ENCODE results near the gene SLAIN1.

SLAIN1 gene

GRCh38 chr13:77740931-77741596, 43.6 kb downstream of the SLAIN1 start:
- TF ChIP-seq CTCF (IDR thresholded peaks at IDR 0.05): no peak
- TF ChIP-seq ZFX (IDR thresholded peaks at IDR 0.05; ENCODE audit: borderline replicate concordance): no peak
- H3K27ac ChIP-seq: no peak overlapping the region

GRCh38 chr13:77741597-77741972, 44.1 kb downstream of the SLAIN1 start:
- TF ChIP-seq CTCF (IDR thresholded peaks at IDR 0.05): no peak
- no peak for TF ChIP-seq ZFX (IDR thresholded peaks at IDR 0.05; ENCODE audit: borderline replicate concordance)
- no peak overlapping the region for H3K27ac ChIP-seq

GRCh38 chr13:77742801-77743200, 45.3 kb downstream of the SLAIN1 start:
- TF ChIP-seq ZFX (IDR thresholded peaks at IDR 0.05; ENCODE audit: borderline replicate concordance): no peak
- TF ChIP-seq CTCF (IDR thresholded peaks at IDR 0.05): no peak

GRCh38 chr13:77745784-77746183, 48.3 kb downstream of the SLAIN1 start:
- no peak overlapping the region for H3K27ac ChIP-seq
- TF ChIP-seq ZFX (IDR thresholded peaks at IDR 0.05; ENCODE audit: borderline replicate concordance) (no peak), CTCF (IDR thresholded peaks at IDR 0.05) (no peak)

More at GRCh38 chr13:77742801-77743200, 45.3 kb downstream of the SLAIN1 start:
- no peak overlapping the region for H3K27ac ChIP-seq

- TF ChIP-seq ZFX (IDR thresholded peaks at IDR 0.05; ENCODE audit: borderline replicate concordance) (no peak), CTCF (IDR thresholded peaks at IDR 0.05) (no peak)
- no peak overlapping the region for H3K27ac ChIP-seq
Measured at GRCh38 chr13:77749344-77749880, 51.9 kb downstream of the SLAIN1 start.

- H3K27ac ChIP-seq: no peak overlapping the region
- TF ChIP-seq CTCF (IDR thresholded peaks at IDR 0.05): peak; percentile 89
- no peak for TF ChIP-seq ZFX (IDR thresholded peaks at IDR 0.05; ENCODE audit: borderline replicate concordance)
Measured at GRCh38 chr13:77751513-77752456, 54.3 kb downstream of the SLAIN1 start.

Data from 22Rv1 (cell line).